OCI-LY3 (cell line): Measurements from ENCODE around the gene KIF1B.

Experiments
- EZH2phosphoT487 ChIP-seq: fragments of 200-600 bp; shearing (Covaris generic); IDR thresholded peaks from 2 replicates; pipeline ENCODE4 v1.6.1; 2018; ENCODE audit warnings: antibody characterized with exemption, mixed run types, low read depth
- TF ChIP-seq, protein P1 (sequence below): fragments of 200-600, 300-600 bp; sonication (generic); IDR thresholded peaks from 2 replicates; pipeline ENCODE4 v1.5.1; 2014; ENCODE audit warnings: antibody characterized with exemption, low read length, low read depth

- TF ChIP-seq, protein P1, sequence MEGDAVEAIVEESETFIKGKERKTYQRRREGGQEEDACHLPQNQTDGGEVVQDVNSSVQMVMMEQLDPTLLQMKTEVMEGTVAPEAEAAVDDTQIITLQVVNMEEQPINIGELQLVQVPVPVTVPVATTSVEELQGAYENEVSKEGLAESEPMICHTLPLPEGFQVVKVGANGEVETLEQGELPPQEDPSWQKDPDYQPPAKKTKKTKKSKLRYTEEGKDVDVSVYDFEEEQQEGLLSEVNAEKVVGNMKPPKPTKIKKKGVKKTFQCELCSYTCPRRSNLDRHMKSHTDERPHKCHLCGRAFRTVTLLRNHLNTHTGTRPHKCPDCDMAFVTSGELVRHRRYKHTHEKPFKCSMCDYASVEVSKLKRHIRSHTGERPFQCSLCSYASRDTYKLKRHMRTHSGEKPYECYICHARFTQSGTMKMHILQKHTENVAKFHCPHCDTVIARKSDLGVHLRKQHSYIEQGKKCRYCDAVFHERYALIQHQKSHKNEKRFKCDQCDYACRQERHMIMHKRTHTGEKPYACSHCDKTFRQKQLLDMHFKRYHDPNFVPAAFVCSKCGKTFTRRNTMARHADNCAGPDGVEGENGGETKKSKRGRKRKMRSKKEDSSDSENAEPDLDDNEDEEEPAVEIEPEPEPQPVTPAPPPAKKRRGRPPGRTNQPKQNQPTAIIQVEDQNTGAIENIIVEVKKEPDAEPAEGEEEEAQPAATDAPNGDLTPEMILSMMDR: no peak
- no peak for TF ChIP-seq EZH2phosphoT487
Observed at GRCh38 chr1:10340930-10341590, 130.7 kb downstream of the KIF1B start.
